Right cardiac atrium (tissue), 5 donors: ENCODE results near the gene PREX1. TPM values are rescaled to one million over a fixed set of nuclear protein-coding genes. Genes with fewer than 3 reads are reported as not detected.
A peak's percentile ranks its signal among the peaks of the same experiment; 100 is the strongest.

Experiments used
- ATAC-seq, 2 donors: fragments of 200-7000 bp; cut with Tn5 transposase; one replicate each; pipeline versions ENCODE4 v1.8.0 to v1.9.1; 2020; ENCODE audit warnings: moderate library complexity in 2 of 2, mild to moderate bottlenecking in 1 of 2
- DNase-seq, 3 donors: peaks; one replicate each; pipeline ENCODE4 v3.0.0-alpha.2; 2020
- H3K27ac ChIP-seq: one replicate; pipeline ENCODE4 v1.5.1; 2013; ENCODE audit warnings: mild to moderate bottlenecking, low read length, control low read depth, moderate library complexity
- H3K27me3 ChIP-seq: one replicate; pipeline ENCODE4 v1.6.1; 2013; ENCODE audit not compliant: control insufficient read depth, insufficient read depth
- H3K4me1 ChIP-seq: one replicate; pipeline ENCODE4 v1.6.1; 2013; ENCODE audit warnings: low read length; ENCODE audit not compliant: control insufficient read depth, insufficient read depth
- H3K4me3 ChIP-seq: one replicate; pipeline ENCODE4 v1.5.1; 2013; ENCODE audit warnings: low read length, control low read depth
- H3K9me3 ChIP-seq: one replicate; pipeline ENCODE4 v1.6.1; 2013; ENCODE audit warnings: low read length; ENCODE audit not compliant: control insufficient read depth
- WGBS: extraction: QIAGEN DNeasy Blood & Tissue Kit; methylation state at CpG from one replicate; pipeline ENCODE4 v1.1.7; 2013; 5-methylcytosine and 5-hydroxymethylcytosine counted together
- intact Hi-C, 4 donors: fragments of 100-400 bp; cut with DNase I; formaldehyde crosslinking; loops; one replicate each; pipeline versions ENCODE4 v1.11.0 to v1.14.0; 2022 to 2023
- polyA plus RNA-seq: library from polyadenylated mRNA; stranded (reverse); fragments of 200-250 nt; gene quantifications from one replicate; pipeline ENCODE4 v1.2.3, GENCODE V29; 2013
- total RNA-seq, 4 donors: library from RNA; stranded (reverse); fragmentation: NEBNext Ultra II Directional; extraction: Animal tissue kit (Norgen Biotek cat#: 25700); gene quantifications; one replicate each; pipeline ENCODE4 v1.2.1, GENCODE V29; 2021
- donor health status: healthy with polysubstance abuse.
- donor health status: DM: no; HTN: yes; CAD: no.
- donor health status: DM: no; HTN: no; CAD: no.
- donor health status: DM: no; HTN: yes; CAD: no; lungs with severe emphysema.
- donor health status: DM: yes; HTN: yes; CAD: no.

The PREX1 gene
- total and polyA plus RNA-seq, 5 donors = 9.0 to 16.2 (median 13.9) TPM

DNA sequence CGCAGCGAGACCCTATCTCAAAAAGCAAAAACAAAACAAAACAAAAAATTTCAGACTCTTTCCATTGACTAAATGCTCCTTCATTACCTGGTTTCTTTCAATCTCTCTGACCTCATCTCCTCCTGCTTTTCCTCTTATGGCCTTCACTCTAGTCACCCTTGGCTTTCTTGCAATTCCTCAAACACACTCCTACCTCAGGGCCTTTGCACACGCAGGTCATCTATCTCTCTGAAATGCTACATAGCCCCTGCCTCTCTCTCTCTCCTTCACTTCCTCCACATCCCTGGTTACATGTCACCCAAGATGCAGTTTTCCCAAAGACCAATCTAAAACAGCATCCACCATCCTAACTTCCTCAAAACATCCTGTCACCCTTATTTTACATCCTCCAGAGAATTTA is 96.8 kb downstream of the PREX1 start:
- H3K9me3 ChIP-seq = no peaks in the 10 kb centered on the region

DNA sequence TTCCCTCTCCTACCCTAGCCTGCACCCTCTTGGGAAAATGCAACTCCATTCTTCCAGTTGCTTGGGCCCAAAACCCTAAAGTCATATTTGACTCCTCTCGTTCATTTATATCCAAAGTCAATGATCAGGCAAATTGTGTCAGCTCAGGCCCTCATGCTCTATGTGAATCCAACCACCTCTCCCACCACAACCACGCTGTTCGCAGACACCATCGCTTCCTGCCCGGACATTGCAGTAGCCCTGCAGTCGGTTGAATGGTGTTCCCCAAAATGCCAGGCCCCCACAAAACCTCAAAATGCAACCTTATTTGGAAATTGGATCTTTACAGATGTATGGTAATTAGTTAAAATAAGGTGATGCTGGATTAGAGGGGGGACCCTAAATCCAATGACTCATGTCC is 98.3 kb downstream of the PREX1 start:
- Histone ChIP-seq H3K9me3 (no peaks in the 10 kb centered on the region), H3K4me3 (no peak overlapping the region), H3K27ac (no peak overlapping the region), H3K4me1 (peaks cover 4% of the 10 kb centered on the region), H3K27me3 (no peaks in the 10 kb centered on the region)
- intact Hi-C loops = no loop called here
- WGBS = 88% methylated on average over 6 of the region's 6 CpGs
- no peak for ATAC-seq
- DNase-seq = no peak

More for the DNA sequence above, 96.8 kb downstream of the PREX1 start:
- Histone ChIP-seq H3K4me1 (peaks cover 8% of the 10 kb centered on the region), H3K27ac (no peak overlapping the region), H3K27me3 (no peaks in the 10 kb centered on the region), H3K4me3 (no peak overlapping the region)
- intact Hi-C loops = no loop called here
- over 99% methylated on average over 3 of the region's 3 CpGs for WGBS
- DNase-seq (no peak), ATAC-seq (no peak)

DNA sequence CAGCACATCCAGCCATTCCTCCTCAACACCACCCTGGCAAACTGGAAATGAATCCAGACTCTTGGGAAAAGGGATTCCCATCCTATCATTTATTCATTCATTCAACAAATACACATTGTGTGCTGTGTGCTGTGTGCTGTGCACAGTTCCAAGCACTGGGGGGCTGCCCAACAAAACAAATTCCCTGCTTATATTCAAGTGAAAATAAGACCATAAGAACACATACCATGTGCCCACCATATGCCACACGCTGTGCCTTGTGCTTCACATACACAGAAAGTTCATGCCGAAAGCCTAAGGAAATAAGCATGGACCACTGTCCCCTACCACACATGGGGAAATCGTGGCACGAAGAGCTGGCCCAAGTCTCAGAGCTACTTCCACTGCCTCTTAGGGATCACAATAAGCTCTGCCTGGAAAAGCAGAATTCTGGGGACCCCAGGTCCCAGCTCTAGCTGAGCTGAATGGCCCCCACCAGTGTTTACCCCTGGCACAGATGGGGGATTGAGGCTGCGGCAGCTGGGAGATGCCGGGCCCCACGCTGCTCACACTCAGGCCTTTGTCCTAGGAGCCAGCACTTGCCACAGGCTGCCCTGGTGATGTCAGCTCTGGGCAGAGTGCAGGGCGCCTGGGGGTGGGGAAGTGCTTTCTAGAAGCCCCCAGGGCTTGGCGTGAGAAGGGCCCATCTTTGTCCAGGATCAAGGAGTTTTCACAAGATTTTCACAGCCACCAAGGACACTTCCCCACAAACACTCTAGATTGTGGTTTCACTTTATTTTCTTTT is 99.6 kb downstream of the PREX1 start:
- Histone ChIP-seq H3K4me1 (peaks cover 9% of the 10 kb centered on the region), H3K27ac (no peak overlapping the region), H3K27me3 (no peaks in the 10 kb centered on the region), H3K9me3 (no peaks in the 10 kb centered on the region), H3K4me3 (no peak overlapping the region)
- ATAC-seq (no peak), DNase-seq (no peak)
- WGBS = 93% methylated on average over 9 of the region's 9 CpGs
- intact Hi-C loops = no loop called here

DNA sequence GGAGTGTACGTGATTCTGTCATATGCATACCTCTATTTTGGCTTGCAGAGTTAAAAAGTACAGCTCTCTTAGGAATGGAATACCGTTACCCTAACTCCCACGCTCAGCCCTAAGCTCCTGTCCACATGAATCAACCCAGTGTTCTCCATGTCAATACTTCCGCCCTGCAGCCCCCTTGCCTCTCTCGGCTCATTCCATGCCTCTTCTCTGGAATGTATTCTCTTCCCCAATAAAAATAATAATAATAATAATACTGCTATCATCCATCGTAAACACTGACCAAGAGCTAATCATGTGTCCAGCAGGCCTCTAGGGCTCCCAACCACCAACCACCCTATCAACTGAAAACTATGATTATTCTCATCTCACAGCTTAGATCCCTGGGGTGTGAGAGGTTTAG is 100.6 kb downstream of the PREX1 start:
- Histone ChIP-seq H3K27me3 (no peaks in the 10 kb centered on the region), H3K9me3 (no peaks in the 10 kb centered on the region), H3K4me1 (peaks cover 14% of the 10 kb centered on the region), H3K27ac (no peak overlapping the region), H3K4me3 (no peak overlapping the region)
- DNase-seq (no peak), ATAC-seq (no peak)
- WGBS = 89% methylated on average over 6 of the region's 6 CpGs
- intact Hi-C loops = no loop called here

DNA sequence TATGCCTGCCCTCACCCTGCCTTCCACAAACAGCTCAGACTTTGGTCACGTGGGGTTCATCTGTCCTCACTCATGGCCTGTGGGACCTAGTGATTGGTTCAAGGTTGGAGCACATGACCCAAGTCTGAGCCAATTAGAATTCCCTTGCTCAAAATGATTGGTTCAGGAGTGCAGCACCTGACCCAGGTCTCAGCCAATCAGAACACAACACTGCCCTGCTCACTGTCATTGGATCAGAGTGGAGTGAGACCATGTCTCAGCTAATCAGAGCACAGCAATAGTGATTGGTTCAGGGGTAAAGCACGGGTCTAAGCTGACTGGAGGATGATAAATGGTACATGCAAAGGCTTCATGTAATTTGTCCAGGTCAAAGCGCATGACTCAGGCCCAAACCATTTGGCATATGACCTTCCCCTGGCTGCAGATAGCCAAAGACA is 102.2 kb downstream of the PREX1 start:
- H3K27me3 ChIP-seq = no peaks in the 10 kb centered on the region
- intact Hi-C loops = no loop called here
- H3K9me3 ChIP-seq = no peaks in the 10 kb centered on the region
- DNase-seq = no peak
- no peak overlapping the region for H3K27ac ChIP-seq
- ATAC-seq = no peak
- peaks cover 15% of the 10 kb centered on the region for H3K4me1 ChIP-seq
- no peak overlapping the region for H3K4me3 ChIP-seq
- 87% methylated on average over 3 of the region's 3 CpGs for WGBS

DNA sequence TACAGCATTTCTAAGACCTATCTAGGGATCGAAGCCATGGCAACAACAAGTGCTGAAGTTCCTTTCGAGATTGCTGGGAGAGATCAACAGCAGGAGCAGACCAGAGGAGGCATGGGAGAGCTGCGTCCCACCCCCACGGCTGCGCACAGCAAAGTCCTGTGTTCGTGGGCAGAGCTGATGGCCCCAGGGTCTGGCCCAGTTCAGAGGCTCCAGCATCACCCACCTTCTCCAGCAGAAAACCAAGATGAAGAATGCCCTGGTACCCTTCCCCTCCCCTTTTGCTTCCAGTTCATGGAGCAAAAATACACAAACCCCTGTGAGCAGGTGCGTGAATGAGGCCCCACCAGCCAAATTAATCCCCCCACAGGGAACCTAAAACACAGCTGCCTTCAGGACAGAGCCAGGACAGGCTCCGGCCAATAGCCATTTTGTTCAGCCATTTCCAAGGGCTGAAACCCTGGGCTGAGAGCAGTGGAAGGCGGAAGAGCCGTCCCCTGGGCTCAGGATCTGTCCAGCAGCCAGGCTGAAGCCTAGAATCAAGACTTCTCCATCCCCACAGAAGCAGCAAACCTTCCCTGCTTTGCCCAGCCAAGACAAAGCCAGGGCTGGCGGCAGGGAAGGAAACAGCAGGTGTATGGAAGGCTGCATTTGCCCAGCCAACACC is 102.8 kb downstream of the PREX1 start:
- WGBS = 85% methylated on average over 11 of the region's 11 CpGs
- H3K9me3 ChIP-seq = no peaks in the 10 kb centered on the region
- H3K4me1 ChIP-seq = peaks cover 15% of the 10 kb centered on the region
- no peak overlapping the region for H3K27ac ChIP-seq
- intact Hi-C loops = no loop called here
- H3K4me3 ChIP-seq = no peak overlapping the region
- no peaks in the 10 kb centered on the region for H3K27me3 ChIP-seq
- DNase-seq = no peak
- no peak for ATAC-seq

DNA sequence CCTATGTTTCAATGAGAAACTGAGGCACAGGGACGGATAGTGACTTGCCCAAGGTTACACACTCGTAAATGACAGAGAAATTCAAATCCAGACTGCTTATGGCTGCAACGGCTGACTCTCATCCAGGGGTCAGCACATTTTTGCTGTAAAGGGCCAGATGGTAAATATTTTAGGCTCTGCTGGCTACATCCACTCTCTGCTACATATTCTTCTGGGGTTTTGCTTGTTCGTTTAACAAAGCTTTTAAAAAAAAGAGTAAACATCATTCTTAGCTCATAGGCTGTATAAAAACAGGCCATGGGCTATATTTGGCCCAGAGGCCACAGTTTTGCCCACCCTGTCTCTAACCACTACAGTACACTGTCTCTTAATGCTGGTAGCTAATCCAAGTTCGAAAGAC is 103.4 kb downstream of the PREX1 start:
- Histone ChIP-seq H3K4me3 (no peak overlapping the region), H3K27ac (no peak overlapping the region), H3K9me3 (no peaks in the 10 kb centered on the region), H3K4me1 (peaks cover 15% of the 10 kb centered on the region), H3K27me3 (no peaks in the 10 kb centered on the region)
- no peak for DNase-seq
- no peak for ATAC-seq
- intact Hi-C loops = no loop called here
- WGBS = 81% methylated on average over 5 of the region's 5 CpGs

DNA sequence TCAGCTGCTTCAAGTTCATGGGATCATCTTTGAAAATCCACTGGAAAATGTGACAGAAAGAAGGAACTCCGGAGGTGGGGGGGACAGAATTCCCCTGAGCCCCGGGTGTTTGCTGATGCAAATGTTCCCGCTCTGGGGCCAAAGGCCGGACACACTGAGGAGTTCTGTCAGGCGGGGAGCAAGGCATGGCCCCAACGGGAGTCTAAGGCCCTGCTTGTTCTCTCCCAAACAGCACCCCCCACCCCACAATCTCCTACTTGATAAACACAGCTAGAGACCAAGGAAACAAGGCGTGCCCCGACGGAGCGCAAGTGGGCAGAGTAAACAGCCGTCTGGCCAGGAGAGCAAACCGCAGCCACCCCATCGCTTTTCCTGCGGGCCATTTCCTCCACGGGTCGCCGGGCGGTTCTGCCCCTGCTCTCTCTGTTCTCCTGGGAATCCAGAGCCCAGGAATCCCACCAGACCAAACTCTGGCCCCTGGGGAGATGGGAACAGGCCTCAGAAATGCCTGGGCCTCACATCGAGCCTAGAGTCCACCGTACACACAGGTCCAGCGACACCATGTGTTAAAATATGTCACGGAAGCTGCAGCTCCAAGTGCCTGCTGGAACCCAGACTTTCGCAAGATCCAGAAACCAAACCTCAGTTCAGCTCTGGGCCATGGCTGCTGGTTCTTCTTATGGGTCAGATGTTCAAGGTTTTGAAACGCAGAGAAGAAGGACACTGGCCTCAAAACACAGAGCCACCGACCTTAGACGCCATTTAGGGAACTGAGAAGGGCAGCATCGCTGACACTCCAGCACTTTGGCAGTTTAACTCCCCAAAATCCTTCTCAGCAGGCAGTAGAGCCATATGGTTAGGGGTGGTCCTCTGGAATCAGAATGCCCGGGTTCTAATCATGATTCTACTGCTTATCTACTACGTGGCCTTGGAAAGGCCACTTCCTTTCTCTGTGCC is 104.2 kb downstream of the PREX1 start:
- Histone ChIP-seq H3K9me3 (no peaks in the 10 kb centered on the region), H3K27ac (peak overlapping the region; percentile 76), H3K4me1 (peaks cover 15% of the 10 kb centered on the region), H3K4me3 (no peak overlapping the region), H3K27me3 (no peaks in the 10 kb centered on the region)
- WGBS = 53% methylated on average over 29 of the region's 29 CpGs
- ATAC-seq (peak; percentile 40 to 54), DNase-seq (peak; percentile 55 to 71 (median 68))
- intact Hi-C loops = no loop called here

DNA sequence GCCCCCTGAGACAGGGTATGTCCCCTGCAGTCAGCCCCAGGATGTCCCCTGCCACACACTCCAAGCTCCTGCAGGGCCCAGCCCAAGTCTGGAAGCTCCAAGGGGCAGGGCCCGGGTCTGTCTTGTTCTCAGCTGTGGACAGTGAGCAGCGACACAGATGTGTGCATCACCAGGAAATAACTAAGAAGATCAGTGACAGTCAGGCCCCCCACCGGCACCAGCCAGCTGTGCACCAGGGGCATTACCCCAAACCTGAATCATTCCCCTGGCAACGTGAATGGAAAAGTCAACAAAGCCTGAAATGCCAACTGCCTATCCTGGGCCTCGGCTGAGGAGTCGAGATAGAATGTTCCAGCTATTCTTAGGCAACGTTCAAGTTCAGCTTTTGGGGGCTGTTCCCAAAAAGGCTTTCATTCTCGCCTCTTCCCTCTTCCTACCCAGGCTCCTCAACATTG is 105.0 kb downstream of the PREX1 start:
- Histone ChIP-seq H3K27me3 (no peaks in the 10 kb centered on the region), H3K9me3 (no peaks in the 10 kb centered on the region), H3K4me1 (peaks cover 15% of the 10 kb centered on the region), H3K27ac (peak overlapping the region; percentile 76), H3K4me3 (no peak overlapping the region)
- intact Hi-C loops = no loop called here
- peak; percentile 40 to 47 for ATAC-seq
- WGBS = 34% methylated on average over 8 of the region's 8 CpGs
- DNase-seq = peak in 1 of 3 donors; percentile 55

DNA sequence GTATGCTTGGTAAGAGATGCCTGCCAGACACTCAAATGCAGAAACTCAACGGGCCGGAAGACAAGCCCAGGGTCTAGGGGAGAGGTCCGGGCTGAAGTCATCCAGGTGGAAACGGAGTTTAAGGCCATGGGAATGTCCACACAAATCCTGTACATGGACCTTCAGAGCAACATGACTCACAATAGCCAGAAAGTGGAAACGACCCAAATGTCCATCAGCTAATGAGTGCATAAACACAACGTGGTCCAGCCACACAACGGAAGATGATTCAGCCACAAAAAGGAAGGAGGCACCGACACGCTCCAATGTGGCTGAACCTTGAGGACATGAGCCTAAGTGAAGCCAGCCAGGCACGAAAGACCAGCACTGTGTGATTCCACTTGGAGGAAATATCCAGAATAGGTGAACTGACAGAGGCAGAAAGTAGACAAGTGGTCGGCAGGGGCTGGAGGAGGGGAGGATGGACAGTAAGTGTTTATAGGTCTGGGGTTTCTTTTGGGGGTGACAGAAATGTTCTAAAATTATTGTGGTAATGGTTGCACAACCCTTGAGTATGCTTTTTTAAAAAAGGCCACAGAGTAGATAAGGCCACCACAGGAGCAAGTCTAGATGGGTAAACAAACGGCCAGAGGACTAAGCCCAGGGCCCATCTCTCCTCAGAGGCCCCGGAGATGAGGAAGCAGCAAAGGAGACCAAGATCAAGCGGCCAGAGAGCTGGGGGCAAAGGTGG is 105.6 kb downstream of the PREX1 start:
- no peaks in the 10 kb centered on the region for H3K9me3 ChIP-seq
- DNase-seq (no peak), ATAC-seq (peak; percentile 23 to 55)
- no peaks in the 10 kb centered on the region for H3K27me3 ChIP-seq
- H3K27ac ChIP-seq = peak overlapping the region; percentile 76
- H3K4me3 ChIP-seq = no peak overlapping the region
- intact Hi-C loops = no loop called here
- peaks cover 15% of the 10 kb centered on the region for H3K4me1 ChIP-seq
- WGBS = 70% methylated on average over 14 of the region's 14 CpGs
